ENCODE measurements around the gene POP5.
A peak's percentile ranks its signal among the peaks of the same experiment; 100 is the strongest.

The POP5 gene

GRCh38 chr12:120557589-120557988, 23.6 kb downstream of the POP5 start:
- H3K36me3 ChIP-seq (ENCODE audit: control insufficient read depth in 1 of 2, insufficient read depth in 2 of 2, low read length in 2 of 2), result peaks cover 48 to 63% of the 10 kb centered on the region in 2 donors
- H3K4me3 ChIP-seq (ENCODE audit: low read depth in 1 of 2, low read length in 2 of 2), result no peak overlapping the region
- H3K27ac ChIP-seq (ENCODE audit: low read length), result no peak overlapping the region

GRCh38 chr12:120554678-120555077, 26.5 kb downstream of the POP5 start:
- H3K27me3 ChIP-seq (ENCODE audit: low read depth, low read length), result no peaks in the 10 kb centered on the region
- no peaks in the 10 kb centered on the region for H3K9me3 ChIP-seq (ENCODE audit: control insufficient read depth in 1 of 2, low read length in 2 of 2)
- H3K4me1 ChIP-seq (ENCODE audit: control insufficient read depth in 1 of 2, insufficient read depth in 2 of 2, low read length in 2 of 2), result no peaks in the 10 kb centered on the region
- no peak overlapping the region for H3K27ac ChIP-seq (ENCODE audit: low read length)
- peaks cover 30 to 49% of the 10 kb centered on the region in 2 donors for H3K36me3 ChIP-seq (ENCODE audit: control insufficient read depth in 1 of 2, insufficient read depth in 2 of 2, low read length in 2 of 2)
- H3K4me3 ChIP-seq (ENCODE audit: low read depth in 1 of 2, low read length in 2 of 2), result no peak overlapping the region

More at GRCh38 chr12:120557589-120557988, 23.6 kb downstream of the POP5 start:
- no peaks in the 10 kb centered on the region for H3K27me3 ChIP-seq (ENCODE audit: low read depth, low read length)
- H3K4me1 ChIP-seq (ENCODE audit: control insufficient read depth in 1 of 2, insufficient read depth in 2 of 2, low read length in 2 of 2), result no peaks in the 10 kb centered on the region
- no peaks in the 10 kb centered on the region for H3K9me3 ChIP-seq (ENCODE audit: control insufficient read depth in 1 of 2, low read length in 2 of 2)

- Histone ChIP-seq H3K9me3 (ENCODE audit: control insufficient read depth in 1 of 2, low read length in 2 of 2) (no peaks in the 10 kb centered on the region), H3K27ac (ENCODE audit: low read length) (no peak overlapping the region), H3K4me1 (ENCODE audit: control insufficient read depth in 1 of 2, insufficient read depth in 2 of 2, low read length in 2 of 2) (peaks cover 5 to 34% of the 10 kb centered on the region in 2 donors), H3K4me3 (ENCODE audit: low read depth in 1 of 2, low read length in 2 of 2) (no peak overlapping the region), H3K36me3 (ENCODE audit: control insufficient read depth in 1 of 2, insufficient read depth in 2 of 2, low read length in 2 of 2) (peaks cover 25 to 35% of the 10 kb centered on the region in 2 donors), H3K27me3 (ENCODE audit: low read depth, low read length) (no peaks in the 10 kb centered on the region)
Measured at GRCh38 chr12:120546050-120546386, 35.2 kb downstream of the POP5 start.

GRCh38 chr12:120544691-120545090, 36.5 kb downstream of the POP5 start:
- Histone ChIP-seq H3K9me3 (ENCODE audit: control insufficient read depth in 1 of 2, low read length in 2 of 2) (no peaks in the 10 kb centered on the region), H3K36me3 (ENCODE audit: control insufficient read depth in 1 of 2, insufficient read depth in 2 of 2, low read length in 2 of 2) (peaks cover 25 to 35% of the 10 kb centered on the region in 2 donors), H3K4me1 (ENCODE audit: control insufficient read depth in 1 of 2, insufficient read depth in 2 of 2, low read length in 2 of 2) (peaks cover 6 to 48% of the 10 kb centered on the region in 2 donors), H3K27me3 (ENCODE audit: low read depth, low read length) (no peaks in the 10 kb centered on the region), H3K27ac (ENCODE audit: low read length) (no peak overlapping the region), H3K4me3 (ENCODE audit: low read depth in 1 of 2, low read length in 2 of 2) (no peak overlapping the region)

- Histone ChIP-seq H3K36me3 (ENCODE audit: control insufficient read depth in 1 of 2, insufficient read depth in 2 of 2, low read length in 2 of 2) (peaks cover 11 to 15% of the 10 kb centered on the region in 2 donors), H3K4me1 (ENCODE audit: control insufficient read depth in 1 of 2, insufficient read depth in 2 of 2, low read length in 2 of 2) (peaks cover 26 to 70% of the 10 kb centered on the region in 2 donors), H3K4me3 (ENCODE audit: low read depth in 1 of 2, low read length in 2 of 2) (no peak overlapping the region), H3K9me3 (ENCODE audit: control insufficient read depth in 1 of 2, low read length in 2 of 2) (no peaks in the 10 kb centered on the region), H3K27ac (ENCODE audit: low read length) (no peak overlapping the region), H3K27me3 (ENCODE audit: low read depth, low read length) (no peaks in the 10 kb centered on the region)
Measured at GRCh38 chr12:120542166-120542565, 39.0 kb downstream of the POP5 start.

GRCh38 chr12:120540445-120540844, 40.8 kb downstream of the POP5 start:
- Histone ChIP-seq H3K9me3 (ENCODE audit: control insufficient read depth in 1 of 2, low read length in 2 of 2) (no peaks in the 10 kb centered on the region), H3K36me3 (ENCODE audit: control insufficient read depth in 1 of 2, insufficient read depth in 2 of 2, low read length in 2 of 2) (no peaks in the 10 kb centered on the region), H3K27ac (ENCODE audit: low read length) (no peak overlapping the region), H3K27me3 (ENCODE audit: low read depth, low read length) (no peaks in the 10 kb centered on the region), H3K4me1 (ENCODE audit: control insufficient read depth in 1 of 2, insufficient read depth in 2 of 2, low read length in 2 of 2) (peaks cover 40 to 81% of the 10 kb centered on the region in 2 donors), H3K4me3 (ENCODE audit: low read depth in 1 of 2, low read length in 2 of 2) (no peak overlapping the region)

- Histone ChIP-seq H3K9me3 (ENCODE audit: control insufficient read depth in 1 of 2, low read length in 2 of 2) (no peaks in the 10 kb centered on the region), H3K27me3 (ENCODE audit: low read depth, low read length) (no peaks in the 10 kb centered on the region), H3K4me1 (ENCODE audit: control insufficient read depth in 1 of 2, insufficient read depth in 2 of 2, low read length in 2 of 2) (peaks cover 36 to 81% of the 10 kb centered on the region in 2 donors), H3K27ac (ENCODE audit: low read length) (peak overlapping the region; percentile 90), H3K4me3 (ENCODE audit: low read depth in 1 of 2, low read length in 2 of 2) (peak overlapping the region; percentile 22 to 96), H3K36me3 (ENCODE audit: control insufficient read depth in 1 of 2, insufficient read depth in 2 of 2, low read length in 2 of 2) (no peaks in the 10 kb centered on the region)
Measured at GRCh38 chr12:120539303-120539702, 41.9 kb downstream of the POP5 start.

GRCh38 chr12:120538281-120539156, 42.7 kb downstream of the POP5 start:
- no peaks in the 10 kb centered on the region for H3K9me3 ChIP-seq (ENCODE audit: control insufficient read depth in 1 of 2, low read length in 2 of 2)
- peak overlapping the region; percentile 37 to 96 for H3K4me3 ChIP-seq (ENCODE audit: low read depth in 1 of 2, low read length in 2 of 2)
- H3K27me3 ChIP-seq (ENCODE audit: low read depth, low read length), result no peaks in the 10 kb centered on the region
- peaks cover 36 to 74% of the 10 kb centered on the region in 2 donors for H3K4me1 ChIP-seq (ENCODE audit: control insufficient read depth in 1 of 2, insufficient read depth in 2 of 2, low read length in 2 of 2)
- H3K36me3 ChIP-seq (ENCODE audit: control insufficient read depth in 1 of 2, insufficient read depth in 2 of 2, low read length in 2 of 2), result no peaks in the 10 kb centered on the region
- peak overlapping the region; percentile 90 for H3K27ac ChIP-seq (ENCODE audit: low read length)

GRCh38 chr12:120537856-120538220, 43.4 kb downstream of the POP5 start:
- Histone ChIP-seq H3K27ac (ENCODE audit: low read length) (peak overlapping the region; percentile 90), H3K9me3 (ENCODE audit: control insufficient read depth in 1 of 2, low read length in 2 of 2) (no peaks in the 10 kb centered on the region), H3K4me3 (ENCODE audit: low read depth in 1 of 2, low read length in 2 of 2) (peak overlapping the region; percentile 37 to 96), H3K27me3 (ENCODE audit: low read depth, low read length) (no peaks in the 10 kb centered on the region), H3K4me1 (ENCODE audit: control insufficient read depth in 1 of 2, insufficient read depth in 2 of 2, low read length in 2 of 2) (peaks cover 36 to 67% of the 10 kb centered on the region in 2 donors), H3K36me3 (ENCODE audit: control insufficient read depth in 1 of 2, insufficient read depth in 2 of 2, low read length in 2 of 2) (no peaks in the 10 kb centered on the region)

- H3K4me3 ChIP-seq (ENCODE audit: low read depth in 1 of 2, low read length in 2 of 2), result peak overlapping the region; percentile 94 to 96
- no peaks in the 10 kb centered on the region for H3K36me3 ChIP-seq (ENCODE audit: control insufficient read depth in 1 of 2, insufficient read depth in 2 of 2, low read length in 2 of 2)
- peaks cover 36 to 57% of the 10 kb centered on the region in 2 donors for H3K4me1 ChIP-seq (ENCODE audit: control insufficient read depth in 1 of 2, insufficient read depth in 2 of 2, low read length in 2 of 2)
- no peaks in the 10 kb centered on the region for H3K9me3 ChIP-seq (ENCODE audit: control insufficient read depth in 1 of 2, low read length in 2 of 2)
- H3K27ac ChIP-seq (ENCODE audit: low read length), result peak overlapping the region; percentile 96
- H3K27me3 ChIP-seq (ENCODE audit: low read depth, low read length), result no peaks in the 10 kb centered on the region
Measured at GRCh38 chr12:120536064-120536791, 45.0 kb downstream of the POP5 start.

Measured in muscle layer of duodenum (tissue), 2 donors.